Measurements from ENCODE around the gene SYDE2.

- TF ChIP-seq CTCF (conservative IDR thresholded peaks at IDR 0.05 in 1 of 2, IDR thresholded peaks at IDR 0.05 in 1 of 2; ENCODE audit: low read depth in 1 of 2, low read length in 2 of 2), result no peak
- no peak for TF ChIP-seq EZH2 (IDR thresholded peaks at IDR 0.05; ENCODE audit: low read length, missing control alignments)
Observed at GRCh38 chr1:85199667-85200462, 951 bp downstream of the SYDE2 start.

Measured in fibroblast of lung (primary cell).